C4-2B (cell line): ENCODE measurements around the gene HBZ.

ENCODE experiments used
- ZFX ChIP-seq: fragments of 450-650 bp; IDR thresholded peaks from 2 replicates; pipeline ENCODE4 v1.6.1; 2017
- TF ChIP-seq, protein P1 (sequence below): fragments of 450-650 bp; conservative IDR thresholded peaks from 2 replicates; pipeline ENCODE4 v1.5.1; 2017; ENCODE audit warnings: mild to moderate bottlenecking

DNA sequence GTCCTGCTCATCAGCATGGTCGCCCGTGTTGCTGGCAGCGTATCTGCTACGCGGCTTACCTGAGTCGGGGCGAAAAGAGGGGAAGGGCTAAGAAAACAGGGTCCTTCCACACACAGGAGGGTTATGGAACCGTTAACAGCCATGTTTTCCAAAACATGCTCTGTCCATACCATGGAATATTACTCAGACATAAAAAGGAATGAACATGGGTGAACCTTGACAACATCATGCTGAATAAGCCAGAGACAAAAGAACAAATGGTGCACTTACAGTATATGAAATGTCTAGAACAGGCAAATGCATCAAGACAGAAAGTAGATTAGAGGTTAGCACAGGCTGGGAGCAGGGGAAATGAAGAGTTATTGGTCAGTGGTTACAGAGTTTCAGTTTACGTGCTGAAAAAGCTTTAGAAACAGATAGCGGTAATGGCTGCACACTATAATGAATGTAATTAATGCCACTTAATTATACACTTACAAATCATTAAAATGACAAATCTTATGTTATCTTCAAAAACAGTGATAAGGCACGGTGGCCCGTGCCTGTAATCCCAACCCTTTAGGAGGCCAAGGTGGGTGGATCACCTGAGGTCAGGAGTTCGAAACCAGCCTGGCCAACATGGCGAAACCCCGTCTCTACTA is 21.8 kb upstream of the HBZ start:
- TF ChIP-seq, protein P1, sequence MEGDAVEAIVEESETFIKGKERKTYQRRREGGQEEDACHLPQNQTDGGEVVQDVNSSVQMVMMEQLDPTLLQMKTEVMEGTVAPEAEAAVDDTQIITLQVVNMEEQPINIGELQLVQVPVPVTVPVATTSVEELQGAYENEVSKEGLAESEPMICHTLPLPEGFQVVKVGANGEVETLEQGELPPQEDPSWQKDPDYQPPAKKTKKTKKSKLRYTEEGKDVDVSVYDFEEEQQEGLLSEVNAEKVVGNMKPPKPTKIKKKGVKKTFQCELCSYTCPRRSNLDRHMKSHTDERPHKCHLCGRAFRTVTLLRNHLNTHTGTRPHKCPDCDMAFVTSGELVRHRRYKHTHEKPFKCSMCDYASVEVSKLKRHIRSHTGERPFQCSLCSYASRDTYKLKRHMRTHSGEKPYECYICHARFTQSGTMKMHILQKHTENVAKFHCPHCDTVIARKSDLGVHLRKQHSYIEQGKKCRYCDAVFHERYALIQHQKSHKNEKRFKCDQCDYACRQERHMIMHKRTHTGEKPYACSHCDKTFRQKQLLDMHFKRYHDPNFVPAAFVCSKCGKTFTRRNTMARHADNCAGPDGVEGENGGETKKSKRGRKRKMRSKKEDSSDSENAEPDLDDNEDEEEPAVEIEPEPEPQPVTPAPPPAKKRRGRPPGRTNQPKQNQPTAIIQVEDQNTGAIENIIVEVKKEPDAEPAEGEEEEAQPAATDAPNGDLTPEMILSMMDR = no peak
- no peak for TF ChIP-seq ZFX
